Activated T-helper 2 cell treated with anti-CD3 and anti-CD28 coated beads, Interferon-gamma antibody, Interleukin-2, Interleukin-4, amounts not matched to agents 10 μg/mL and 5 μg/mL and 100 μg/mL, durations not matched to agents 14 hours and 24 hours and 36 hours (primary cell): ENCODE data around the gene PGBD5. TPM values are rescaled to one million over a fixed set of nuclear protein-coding genes. Genes with fewer than 3 reads are reported as not detected.

Experiments used
- DNase-seq: peaks from one replicate; pipeline ENCODE4 v3.0.0; 2021; ENCODE audit warnings: low spot score
- H3K27ac Mint-ChIP-seq: one replicate; pipeline ENCODE4 v1.8.0; 2021; ENCODE audit warnings: mixed read lengths
- H3K27me3 Mint-ChIP-seq: one replicate; pipeline ENCODE4 v1.8.0; 2021; ENCODE audit warnings: low read depth, mixed read lengths
- H3K36me3 Mint-ChIP-seq: one replicate; pipeline ENCODE4 v1.8.0; 2021; ENCODE audit warnings: low read depth, mixed read lengths
- H3K4me1 Mint-ChIP-seq: one replicate; pipeline ENCODE4 v1.8.0; 2021; ENCODE audit warnings: low read depth, mixed read lengths
- H3K4me3 Mint-ChIP-seq: one replicate; pipeline ENCODE4 v1.8.0; 2021; ENCODE audit warnings: low read depth, mild to moderate bottlenecking, moderate library complexity, mixed read lengths
- H3K9me3 Mint-ChIP-seq: one replicate; pipeline ENCODE4 v1.8.0; 2021; ENCODE audit warnings: mixed read lengths
- intact Hi-C: fragments of 100-400 bp; cut with micrococcal nuclease; formaldehyde crosslinking; loops from one replicate; pipeline ENCODE4 v1.15.1; 2023
- total RNA-seq: library from RNA; stranded (reverse); gene quantifications from 2 replicates; pipeline ENCODE4 v1.2.3, GENCODE V29; 2022

The PGBD5 gene
- total RNA-seq, 1 donor from 2014 or later: not detected

DNA sequence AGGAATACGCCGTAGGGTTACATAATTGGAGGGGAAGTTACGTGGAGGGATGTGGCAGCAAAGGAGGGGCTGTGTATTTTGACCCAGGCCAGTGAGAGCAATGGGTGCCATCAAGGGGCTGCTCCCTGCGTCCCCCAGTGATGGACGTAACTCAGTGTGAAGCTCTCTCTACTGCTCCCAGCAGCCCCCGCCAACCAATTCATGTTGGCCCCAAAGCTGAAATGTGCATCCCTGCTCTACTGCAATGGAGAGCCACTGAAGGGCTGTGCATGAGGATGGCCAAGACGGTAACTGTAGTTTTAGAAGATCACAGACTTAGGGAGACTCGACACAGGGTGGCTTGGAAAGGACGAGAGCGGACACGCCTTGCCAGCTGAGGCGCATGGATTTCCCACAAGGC lies 38.3 kb downstream of the PGBD5 start:
- H3K27ac Mint-ChIP-seq: no peak overlapping the region
- no peaks in the 10 kb centered on the region for H3K36me3 Mint-ChIP-seq
- no peaks in the 10 kb centered on the region for H3K4me1 Mint-ChIP-seq
- peaks cover 6% of the 10 kb centered on the region for H3K27me3 Mint-ChIP-seq
- no peak overlapping the region for H3K4me3 Mint-ChIP-seq
- no peaks in the 10 kb centered on the region for H3K9me3 Mint-ChIP-seq
- no peak for DNase-seq
- intact Hi-C loops: no loop called here

DNA sequence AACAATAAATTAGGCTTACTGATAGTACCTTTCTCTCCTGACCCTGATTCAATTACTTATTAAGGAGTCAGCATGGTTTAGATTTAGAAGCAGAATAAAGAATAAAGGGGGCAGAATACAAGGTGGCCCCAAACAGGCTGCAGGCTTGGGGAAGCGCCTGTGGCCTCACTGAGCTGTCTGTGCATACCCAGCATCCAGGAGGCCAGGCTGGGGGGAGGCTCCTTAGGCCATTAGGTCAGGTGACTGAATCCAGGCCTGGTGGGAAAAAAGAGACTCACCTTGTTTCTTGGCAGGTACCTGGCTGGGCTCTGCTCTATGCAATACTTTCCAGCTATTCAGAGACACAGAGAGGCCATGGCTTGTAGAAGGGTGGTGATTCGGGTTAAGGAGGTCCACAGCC lies 38.8 kb downstream of the PGBD5 start:
- Mint-ChIP-seq H3K4me1 (no peaks in the 10 kb centered on the region), H3K36me3 (no peaks in the 10 kb centered on the region), H3K27ac (no peak overlapping the region), H3K9me3 (no peaks in the 10 kb centered on the region), H3K27me3 (peaks cover 4% of the 10 kb centered on the region), H3K4me3 (no peak overlapping the region)
- DNase-seq: no peak
- intact Hi-C loops: no loop called here

DNA sequence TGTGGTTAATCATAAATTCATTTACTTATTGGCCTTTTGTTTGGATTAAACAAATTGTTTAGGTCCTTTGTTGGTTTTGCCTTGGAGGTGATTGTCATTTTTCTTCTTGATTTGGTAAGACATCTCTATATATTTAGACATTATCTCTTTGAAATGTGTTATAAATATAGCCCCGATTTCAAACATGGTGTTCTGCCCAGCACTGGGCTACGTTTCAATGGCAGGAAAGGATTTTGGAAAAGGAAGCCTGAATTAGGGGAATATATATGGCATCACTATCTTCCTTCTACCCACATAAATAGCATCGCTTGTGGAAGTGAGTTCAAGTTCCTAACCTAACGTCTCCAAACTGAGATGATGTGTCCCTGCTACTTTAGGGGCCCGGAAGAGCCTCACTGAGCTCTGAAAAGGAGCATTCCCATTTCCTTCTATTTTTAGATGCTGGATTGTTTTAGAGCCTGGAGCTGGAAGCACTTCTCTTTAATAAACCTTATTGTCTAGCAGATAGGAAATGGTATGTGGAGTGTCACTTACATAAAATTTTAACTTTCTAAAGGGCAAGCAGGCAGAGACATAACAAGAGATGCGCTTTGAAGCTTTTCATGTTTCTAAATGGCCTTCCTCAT lies 39.4 kb downstream of the PGBD5 start:
- H3K4me3 Mint-ChIP-seq: no peak overlapping the region
- H3K36me3 Mint-ChIP-seq: no peaks in the 10 kb centered on the region
- peaks cover 2% of the 10 kb centered on the region for H3K27me3 Mint-ChIP-seq
- no peak overlapping the region for H3K27ac Mint-ChIP-seq
- intact Hi-C loops: no loop called here
- H3K4me1 Mint-ChIP-seq: no peaks in the 10 kb centered on the region
- no peak for DNase-seq
- no peaks in the 10 kb centered on the region for H3K9me3 Mint-ChIP-seq

DNA sequence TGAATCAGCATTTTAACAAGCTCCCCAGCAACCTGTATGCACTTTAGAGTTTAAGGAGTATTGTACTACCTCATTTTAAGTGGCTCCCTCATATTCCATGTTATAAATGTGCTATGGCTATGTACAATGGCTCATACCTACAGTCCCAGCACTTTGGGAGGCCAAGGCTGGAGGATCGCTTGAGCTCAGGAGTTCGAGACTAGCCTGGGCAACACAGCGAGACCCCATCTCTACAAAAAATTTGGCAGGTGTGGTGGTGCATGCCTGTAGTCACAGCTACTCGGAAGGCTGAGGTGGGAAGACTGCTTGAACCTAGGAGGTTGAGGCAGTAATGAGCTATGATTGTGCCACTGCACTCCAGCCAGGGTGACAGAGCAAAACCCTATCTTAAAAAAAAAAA lies 40.2 kb downstream of the PGBD5 start:
- Mint-ChIP-seq H3K9me3 (no peaks in the 10 kb centered on the region), H3K36me3 (no peaks in the 10 kb centered on the region), H3K27me3 (no peaks in the 10 kb centered on the region), H3K4me3 (no peak overlapping the region), H3K4me1 (no peaks in the 10 kb centered on the region), H3K27ac (no peak overlapping the region)
- no peak for DNase-seq
- intact Hi-C loops: no loop called here

DNA sequence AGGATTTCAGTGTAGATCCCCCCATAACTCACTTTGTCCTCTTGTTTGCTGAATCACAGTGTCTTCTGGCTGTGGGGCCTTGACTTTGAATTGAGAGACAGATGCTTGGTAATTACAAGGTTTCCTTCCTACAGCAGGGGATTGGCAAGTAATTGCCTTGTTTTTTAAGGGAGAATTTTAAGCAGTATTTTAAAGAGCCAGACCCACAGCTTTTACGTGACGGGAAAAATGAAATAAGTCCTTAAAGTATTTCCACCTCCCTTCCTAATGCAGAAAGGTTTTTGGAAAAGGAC lies 41.0 kb downstream of the PGBD5 start:
- DNase-seq: no peak
- H3K36me3 Mint-ChIP-seq: no peaks in the 10 kb centered on the region
- intact Hi-C loops: no loop called here
- no peaks in the 10 kb centered on the region for H3K9me3 Mint-ChIP-seq
- H3K27me3 Mint-ChIP-seq: no peaks in the 10 kb centered on the region
- no peaks in the 10 kb centered on the region for H3K4me1 Mint-ChIP-seq
- no peak overlapping the region for H3K27ac Mint-ChIP-seq
- H3K4me3 Mint-ChIP-seq: no peak overlapping the region

DNA sequence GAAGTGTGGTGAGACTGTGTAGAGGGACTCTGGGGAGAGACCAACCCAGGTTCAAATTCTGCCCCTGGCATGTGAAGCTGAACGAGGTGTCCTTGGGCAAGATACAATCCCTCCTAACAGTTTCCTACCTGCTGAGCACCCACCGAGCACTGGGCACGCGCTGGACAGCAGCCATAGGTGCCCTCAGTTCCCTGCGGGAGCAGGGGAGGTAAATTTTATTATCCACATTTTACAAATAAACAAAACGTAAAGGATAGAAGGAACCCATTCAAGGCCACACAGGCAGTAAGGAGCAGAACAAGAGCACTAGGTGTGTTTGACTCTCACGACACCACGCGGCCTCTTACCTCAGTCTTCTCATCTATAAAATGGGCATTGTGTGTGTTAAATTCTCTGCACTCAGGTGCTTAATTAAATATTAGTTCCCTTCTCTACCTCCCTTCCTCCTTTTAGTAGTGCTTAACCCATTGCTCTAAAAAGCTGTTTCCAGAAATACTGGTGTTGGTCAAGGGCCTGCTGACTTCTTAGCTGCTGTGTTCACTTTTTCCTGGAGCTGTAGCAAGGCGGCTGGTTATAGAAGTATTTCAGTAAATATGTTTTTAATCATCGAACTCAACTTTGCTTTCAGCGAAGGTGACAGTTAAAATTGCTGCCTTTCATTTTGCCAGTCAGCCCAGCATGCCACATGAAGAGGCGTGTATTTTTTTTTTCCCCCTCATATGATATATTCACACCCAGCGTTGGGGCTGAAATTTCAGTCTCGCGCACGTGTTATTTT lies 41.6 kb downstream of the PGBD5 start:
- intact Hi-C loops: no loop called here
- Mint-ChIP-seq H3K9me3 (peaks cover 3% of the 10 kb centered on the region), H3K4me1 (no peaks in the 10 kb centered on the region), H3K4me3 (no peak overlapping the region), H3K27me3 (no peaks in the 10 kb centered on the region), H3K36me3 (no peaks in the 10 kb centered on the region), H3K27ac (no peak overlapping the region)
- DNase-seq: no peak

DNA sequence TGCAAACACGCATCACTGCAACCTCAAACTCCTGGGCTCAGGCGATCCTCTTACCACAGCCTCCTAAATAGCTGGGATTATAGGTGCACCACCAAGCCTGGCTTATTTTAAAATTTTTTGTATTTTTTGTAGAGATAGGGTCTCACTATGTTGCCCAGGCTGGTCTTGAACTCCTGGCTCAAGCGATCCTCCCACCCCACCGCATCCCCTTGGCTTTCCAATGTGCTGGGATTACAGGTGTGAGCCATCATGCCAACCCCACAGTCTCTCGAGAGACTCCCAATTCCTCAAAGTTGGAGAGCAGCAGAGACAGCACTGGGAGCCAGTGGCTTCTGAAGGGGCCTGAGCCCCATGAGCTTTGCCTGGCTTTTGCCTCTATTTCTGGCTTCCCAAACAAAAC lies 42.7 kb downstream of the PGBD5 start:
- H3K27ac Mint-ChIP-seq: no peak overlapping the region
- no peaks in the 10 kb centered on the region for H3K4me1 Mint-ChIP-seq
- H3K9me3 Mint-ChIP-seq: peaks cover 10% of the 10 kb centered on the region
- H3K36me3 Mint-ChIP-seq: no peaks in the 10 kb centered on the region
- DNase-seq: no peak
- H3K4me3 Mint-ChIP-seq: no peak overlapping the region
- no peaks in the 10 kb centered on the region for H3K27me3 Mint-ChIP-seq
- intact Hi-C loops: no loop called here

DNA sequence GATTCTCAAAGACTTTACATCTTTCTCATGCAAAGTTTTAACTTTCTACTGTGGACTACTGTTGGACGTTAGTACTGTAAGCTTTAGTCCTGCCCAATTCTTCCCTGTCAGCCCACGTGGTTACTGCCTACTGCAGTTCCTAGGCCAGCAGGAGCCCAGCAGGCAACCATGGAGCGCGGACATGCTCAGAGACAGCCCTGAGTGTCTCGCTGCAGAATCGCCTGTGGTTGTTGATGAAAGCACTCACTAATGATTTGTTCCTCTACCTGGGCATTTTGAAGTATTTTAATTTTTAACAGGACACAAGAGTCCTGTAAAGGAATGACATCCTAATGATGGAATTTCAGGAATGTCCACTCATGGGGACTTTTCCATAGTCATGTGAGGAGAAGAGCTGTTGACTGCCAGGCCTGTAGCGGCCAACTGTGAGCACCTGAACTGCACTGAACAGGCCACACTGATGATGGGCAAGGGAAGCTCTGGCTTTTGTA lies 44.1 kb downstream of the PGBD5 start:
- Mint-ChIP-seq H3K4me3 (no peak overlapping the region), H3K9me3 (peaks cover 10% of the 10 kb centered on the region), H3K27me3 (no peaks in the 10 kb centered on the region), H3K4me1 (no peaks in the 10 kb centered on the region), H3K36me3 (no peaks in the 10 kb centered on the region), H3K27ac (no peak overlapping the region)
- DNase-seq: no peak
- intact Hi-C loops: no loop called here

DNA sequence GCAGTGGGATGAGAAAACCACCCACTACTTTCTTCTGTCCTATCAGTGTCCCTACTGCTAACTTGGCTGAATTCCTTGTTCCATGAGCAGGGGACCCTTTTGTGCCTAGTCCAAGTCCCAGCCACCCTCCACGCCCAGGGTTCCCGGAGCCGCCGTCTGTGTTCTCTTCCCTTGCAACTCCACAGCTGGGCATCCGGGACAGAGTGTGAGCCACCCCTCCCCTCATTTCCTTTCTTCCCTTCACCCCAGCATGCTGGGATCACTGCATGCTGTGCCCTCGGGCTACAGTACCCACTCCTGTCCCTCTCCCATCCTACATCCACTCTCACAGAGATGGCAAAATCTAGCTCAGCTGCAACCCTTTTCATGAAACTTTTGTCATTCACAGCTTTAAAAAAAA lies 44.5 kb downstream of the PGBD5 start:
- H3K4me1 Mint-ChIP-seq: no peaks in the 10 kb centered on the region
- H3K9me3 Mint-ChIP-seq: peaks cover 10% of the 10 kb centered on the region
- H3K27me3 Mint-ChIP-seq: no peaks in the 10 kb centered on the region
- H3K36me3 Mint-ChIP-seq: no peaks in the 10 kb centered on the region
- no peak overlapping the region for H3K4me3 Mint-ChIP-seq
- intact Hi-C loops: no loop called here
- H3K27ac Mint-ChIP-seq: no peak overlapping the region
- no peak for DNase-seq

DNA sequence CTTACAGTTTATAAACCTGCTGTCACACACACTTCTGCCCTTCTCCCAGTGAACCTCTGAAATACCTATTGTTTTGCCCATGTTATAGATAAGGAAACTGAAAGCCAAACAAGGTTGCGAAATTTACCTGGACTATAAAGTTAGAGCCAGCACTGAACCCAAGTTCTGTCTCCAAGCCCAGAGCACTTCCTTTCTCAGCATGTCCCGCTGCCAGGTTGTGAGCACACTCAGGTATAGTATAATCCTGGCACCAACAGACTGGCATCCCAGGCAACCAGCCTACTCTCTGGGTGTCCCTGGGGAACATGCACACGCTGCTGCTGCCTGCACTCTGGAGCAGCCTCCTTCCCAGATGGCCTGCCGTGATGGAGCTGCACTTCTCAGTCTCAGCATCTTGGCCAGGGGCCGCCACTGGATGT lies 45.1 kb downstream of the PGBD5 start:
- H3K4me3 Mint-ChIP-seq: no peak overlapping the region

DNA sequence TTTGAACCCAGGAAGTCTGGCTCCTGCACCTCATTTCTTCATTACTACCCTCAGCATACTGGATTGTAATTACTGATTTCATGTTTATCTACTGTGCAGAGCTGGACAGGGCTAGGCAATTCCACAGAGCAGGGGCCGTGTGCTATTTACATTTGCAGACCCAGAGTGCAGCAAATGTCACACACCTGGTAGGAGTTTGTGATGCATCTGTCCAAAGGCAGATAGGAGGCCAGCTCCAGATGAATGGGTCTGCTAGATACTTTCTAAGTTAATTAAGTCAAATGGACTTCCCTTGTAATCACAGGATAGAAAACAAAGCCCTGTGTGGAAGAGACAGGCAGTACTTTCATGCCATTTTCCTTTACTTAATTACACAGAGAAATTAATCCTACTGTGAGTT lies 46.2 kb downstream of the PGBD5 start:
- H3K4me1 Mint-ChIP-seq: no peaks in the 10 kb centered on the region
- no peak overlapping the region for H3K4me3 Mint-ChIP-seq
- intact Hi-C loops: no loop called here
- no peak for DNase-seq
- peaks cover 10% of the 10 kb centered on the region for H3K9me3 Mint-ChIP-seq
- peaks cover 3% of the 10 kb centered on the region for H3K27me3 Mint-ChIP-seq
- H3K27ac Mint-ChIP-seq: no peak overlapping the region
- H3K36me3 Mint-ChIP-seq: no peaks in the 10 kb centered on the region

More for the DNA sequence above, 45.1 kb downstream of the PGBD5 start:
- Mint-ChIP-seq H3K9me3 (peaks cover 10% of the 10 kb centered on the region), H3K4me1 (no peaks in the 10 kb centered on the region), H3K27ac (no peak overlapping the region), H3K27me3 (no peaks in the 10 kb centered on the region), H3K36me3 (no peaks in the 10 kb centered on the region)
- DNase-seq: no peak
- intact Hi-C loops: no loop called here

DNA sequence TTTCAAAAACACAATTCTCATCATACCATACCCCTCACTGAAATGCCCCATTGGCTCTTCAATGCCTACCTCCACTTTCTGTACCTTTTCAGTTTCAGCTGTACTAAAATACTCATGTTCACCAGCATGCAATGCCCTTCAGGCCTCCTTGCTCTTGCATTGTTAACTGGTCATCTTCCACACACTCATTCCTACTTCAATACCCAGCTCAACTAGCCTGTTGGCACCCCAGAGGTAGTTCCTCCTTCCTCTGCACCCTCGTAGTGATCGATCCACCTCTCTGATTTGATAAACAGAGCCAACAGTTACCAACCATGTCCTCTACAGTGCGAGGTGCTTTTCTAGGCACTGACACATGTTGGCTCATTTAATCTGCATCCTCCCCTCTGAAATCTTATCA lies 46.7 kb downstream of the PGBD5 start:
- Mint-ChIP-seq H3K27me3 (peaks cover 3% of the 10 kb centered on the region), H3K36me3 (no peaks in the 10 kb centered on the region), H3K9me3 (peaks cover 10% of the 10 kb centered on the region), H3K4me3 (no peak overlapping the region), H3K27ac (no peak overlapping the region), H3K4me1 (no peaks in the 10 kb centered on the region)
- intact Hi-C loops: no loop called here
- no peak for DNase-seq

DNA sequence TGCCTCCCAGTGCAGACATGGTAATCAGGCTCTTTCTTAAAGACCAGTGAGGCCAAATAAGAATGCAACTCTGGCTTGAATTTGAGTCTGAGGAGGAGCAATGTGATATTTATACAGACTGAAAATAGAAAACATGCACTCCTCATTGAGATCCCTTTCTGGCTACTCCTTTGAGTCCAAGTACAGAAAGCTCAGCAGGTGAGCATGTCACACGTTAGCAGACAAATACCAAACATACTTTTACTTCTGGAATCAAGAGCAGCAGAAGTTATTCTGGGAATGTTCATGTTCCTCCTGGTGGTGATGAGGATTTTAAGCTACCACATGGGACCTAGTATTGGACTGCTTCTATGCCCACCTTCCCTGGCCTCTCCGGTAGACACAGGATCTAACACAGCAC lies 48.3 kb downstream of the PGBD5 start:
- peaks cover 10% of the 10 kb centered on the region for H3K9me3 Mint-ChIP-seq

More for the DNA sequence above, 48.3 kb downstream of the PGBD5 start:
- H3K4me3 Mint-ChIP-seq: no peak overlapping the region
- peaks cover 3% of the 10 kb centered on the region for H3K27me3 Mint-ChIP-seq
- H3K36me3 Mint-ChIP-seq: no peaks in the 10 kb centered on the region
- intact Hi-C loops: no loop called here
- H3K4me1 Mint-ChIP-seq: no peaks in the 10 kb centered on the region
- no peak overlapping the region for H3K27ac Mint-ChIP-seq
- DNase-seq: no peak
